Right lobe of liver (tissue), 4 donors: Measurements from ENCODE around the gene ANKRD13D.

Experiments
- CTCF ChIP-seq, 4 donors: fragments of 200-600 bp in 3 of 4; fragments of 450-650 bp in 1 of 4; IDR thresholded peaks; one replicate each; pipeline versions ENCODE4 v1.5.1 to v1.8.0; 2016 to 2022; ENCODE audit warnings: antibody characterized with exemption in 4 of 4, mild to moderate bottlenecking in 2 of 4
- POLR2A ChIP-seq: fragments of 450-650 bp; IDR thresholded peaks from one replicate; pipeline ENCODE4 v1.6.1; 2017; ENCODE audit warnings: antibody characterized with exemption, mild to moderate bottlenecking
- donor health status: DM: no; HTN: no; CAD: no.
- donor health status: DM: no; HTN: no; CAD: no.
- donor health status: DM: no; HTN: yes; CAD: no.

GRCh38 chr11:67308031-67308866, 19.1 kb downstream of the ANKRD13D start:
- TF ChIP-seq CTCF (IDR thresholded peaks at IDR 0.05) (no peak), POLR2A (no peak)
